GM04504 (cell line): ENCODE results near the gene KCNJ10.

Experiments used
- DNase-seq: peaks from one replicate; pipeline ENCODE4 v3.0.0-alpha.2; 2012; ENCODE audit warnings: low read depth

The KCNJ10 gene

GRCh38 chr1:160024195-160024905 lies 45.6 kb downstream of the KCNJ10 start:
- DNase-seq: no peak

- DNase-seq: no peak
Measured at GRCh38 chr1:160022330-160023310, 47.3 kb downstream of the KCNJ10 start.

- no peak for DNase-seq
Measured at GRCh38 chr1:160021376-160022074, 48.4 kb downstream of the KCNJ10 start.

- DNase-seq: no peak
Measured at GRCh38 chr1:160020196-160020595, 49.8 kb downstream of the KCNJ10 start.

GRCh38 chr1:160018900-160019299 lies 51.1 kb downstream of the KCNJ10 start:
- DNase-seq: no peak

- DNase-seq: no peak
Measured at GRCh38 chr1:160018347-160018746, 51.6 kb downstream of the KCNJ10 start.

GRCh38 chr1:160017592-160017991 lies 52.4 kb downstream of the KCNJ10 start:
- no peak for DNase-seq

GRCh38 chr1:160011781-160012180 lies 58.2 kb downstream of the KCNJ10 start:
- DNase-seq: no peak

GRCh38 chr1:160009801-160010200 lies 60.2 kb downstream of the KCNJ10 start:
- DNase-seq: no peak

GRCh38 chr1:160009081-160009480 lies 60.9 kb downstream of the KCNJ10 start:
- no peak for DNase-seq

- DNase-seq: no peak
Measured at GRCh38 chr1:160007577-160008200, 62.3 kb downstream of the KCNJ10 start.

- peak; percentile 35 for DNase-seq
Measured at GRCh38 chr1:160006312-160006940, 63.5 kb downstream of the KCNJ10 start.

- DNase-seq: no peak
Measured at GRCh38 chr1:160005070-160005469, 64.9 kb downstream of the KCNJ10 start.

- DNase-seq: no peak
Measured at GRCh38 chr1:160004425-160004824, 65.5 kb downstream of the KCNJ10 start.

GRCh38 chr1:160004001-160004400 lies 66.0 kb downstream of the KCNJ10 start:
- no peak for DNase-seq

GRCh38 chr1:160001440-160001839 lies 68.5 kb downstream of the KCNJ10 start:
- no peak for DNase-seq

- DNase-seq: no peak
Measured at GRCh38 chr1:159999204-159999603, 70.8 kb downstream of the KCNJ10 start.

- DNase-seq: peak; percentile 67
Measured at GRCh38 chr1:159996653-159997052, 73.3 kb downstream of the KCNJ10 start.

- no peak for DNase-seq
Measured at GRCh38 chr1:159994896-159995295, 75.1 kb downstream of the KCNJ10 start.

GRCh38 chr1:159993911-159994310 lies 76.0 kb downstream of the KCNJ10 start:
- DNase-seq: no peak

GRCh38 chr1:159992161-159992560 lies 77.8 kb downstream of the KCNJ10 start:
- DNase-seq: no peak

GRCh38 chr1:159991513-159991912 lies 78.4 kb downstream of the KCNJ10 start:
- DNase-seq: no peak
